Sigmoid colon (tissue), 4 donors: ENCODE results near the gene GLYATL3.

Source experiments
- CTCF ChIP-seq, 4 experiments: fragments of 450-650 bp in 3 of 4; fragments of 200-600 bp in 1 of 4; IDR thresholded peaks; one replicate each; pipeline ENCODE4 v1.5.1; 2016 to 2019; ENCODE audit warnings: antibody characterized with exemption in 4 of 4, mild to moderate bottlenecking in 3 of 4, moderate library complexity in 2 of 4
- POLR2AphosphoS5 ChIP-seq, 4 donors: sonication (generic); formaldehyde crosslinking; IDR thresholded peaks; one replicate each; pipeline ENCODE4 v1.6.1; 2017; ENCODE audit warnings: antibody characterized with exemption in 4 of 4

- TF ChIP-seq POLR2AphosphoS5 (IDR thresholded peaks at IDR 0.05), result no peak
- no peak for TF ChIP-seq CTCF (IDR thresholded peaks at IDR 0.05)
These were observed 24.8 kb downstream of the GLYATL3 start for GRCh38 chr6:49524541-49524940.
